RWPE1 (cell line): Measurements from ENCODE around the gene ZNF783.
"Not testable (repeated sequence)": the region's sequence is repeated elsewhere in the genome, so short reads cannot be mapped to it uniquely, and the experiment has no call there.

Experiments used
- CTCF ChIA-PET: fragments of 350-600 bp; sonication (Branson Sonifier 250); formaldehyde crosslinking; extraction: SDS; loops from one replicate; lab custom pipeline; 2021; lab: Yijun Ruan, JAX
- POLR2A ChIA-PET: fragments of 400-600 bp; formaldehyde crosslinking; extraction: SDS; loops from one replicate; lab custom pipeline; 2020; ENCODE audit warnings: antibody characterized with exemption; ENCODE audit not compliant: low non-redundant PET; lab: Yijun Ruan, JAX
- DNase-seq: peaks from one replicate; pipeline ENCODE4 v3.0.0; 2012; ENCODE audit warnings: low spot score
- H3K27ac ChIP-seq: fragments of 450-650 bp; 2 replicates; pipeline ENCODE4 v1.5.1; 2017
- TF ChIP-seq, protein P1 (sequence below): fragments of 450-650 bp; conservative IDR thresholded peaks from 2 replicates; pipeline ENCODE4 v1.5.1; 2017; ENCODE audit warnings: low read depth, mild to moderate bottlenecking

ZNF783 gene

DNA sequence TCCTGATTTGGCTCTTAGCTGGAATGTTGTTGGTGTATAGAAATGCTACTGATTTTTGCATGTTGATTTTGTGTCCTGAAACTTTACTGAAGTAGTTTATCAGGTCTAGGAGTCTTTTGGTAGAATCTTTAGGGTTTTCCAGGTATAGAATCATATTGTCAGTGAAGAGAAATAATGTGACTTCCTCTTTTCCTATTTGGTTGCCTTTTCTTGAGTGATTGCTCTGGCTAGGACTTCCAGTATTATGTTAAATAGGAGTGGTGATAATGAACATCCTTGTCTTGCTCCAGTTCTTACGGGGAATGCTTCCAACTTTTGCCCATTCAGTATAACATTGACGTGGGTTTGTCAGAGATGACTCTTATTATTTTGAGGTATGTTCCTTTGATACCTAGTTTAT lies 52.0 kb downstream of the ZNF783 start:
- POLR2A ChIA-PET, result no interaction called here
- DNase-seq, result no peak
- H3K27ac ChIP-seq, result no peak overlapping the region
- TF ChIP-seq, protein P1, sequence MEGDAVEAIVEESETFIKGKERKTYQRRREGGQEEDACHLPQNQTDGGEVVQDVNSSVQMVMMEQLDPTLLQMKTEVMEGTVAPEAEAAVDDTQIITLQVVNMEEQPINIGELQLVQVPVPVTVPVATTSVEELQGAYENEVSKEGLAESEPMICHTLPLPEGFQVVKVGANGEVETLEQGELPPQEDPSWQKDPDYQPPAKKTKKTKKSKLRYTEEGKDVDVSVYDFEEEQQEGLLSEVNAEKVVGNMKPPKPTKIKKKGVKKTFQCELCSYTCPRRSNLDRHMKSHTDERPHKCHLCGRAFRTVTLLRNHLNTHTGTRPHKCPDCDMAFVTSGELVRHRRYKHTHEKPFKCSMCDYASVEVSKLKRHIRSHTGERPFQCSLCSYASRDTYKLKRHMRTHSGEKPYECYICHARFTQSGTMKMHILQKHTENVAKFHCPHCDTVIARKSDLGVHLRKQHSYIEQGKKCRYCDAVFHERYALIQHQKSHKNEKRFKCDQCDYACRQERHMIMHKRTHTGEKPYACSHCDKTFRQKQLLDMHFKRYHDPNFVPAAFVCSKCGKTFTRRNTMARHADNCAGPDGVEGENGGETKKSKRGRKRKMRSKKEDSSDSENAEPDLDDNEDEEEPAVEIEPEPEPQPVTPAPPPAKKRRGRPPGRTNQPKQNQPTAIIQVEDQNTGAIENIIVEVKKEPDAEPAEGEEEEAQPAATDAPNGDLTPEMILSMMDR, result no peak
- CTCF ChIA-PET, result no interaction called here

DNA sequence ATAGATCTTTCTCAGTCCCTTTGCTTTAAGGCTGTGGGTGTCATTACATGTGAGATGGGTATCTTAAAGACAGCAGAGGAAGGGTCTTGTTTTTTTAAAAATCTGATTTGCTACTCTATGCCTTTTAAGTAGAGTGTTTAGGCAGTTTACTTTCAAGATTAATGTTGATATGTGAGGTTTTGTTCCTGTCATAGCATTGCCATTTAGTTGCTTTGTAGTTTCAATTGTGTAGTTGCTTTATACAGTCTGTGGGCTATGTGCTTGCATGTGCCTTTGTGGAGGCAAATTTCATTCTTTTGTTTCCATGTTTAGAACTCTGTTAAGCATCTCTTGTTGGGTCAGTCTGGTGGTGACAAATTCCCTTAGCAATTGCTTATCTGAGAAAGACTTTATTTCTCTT lies 54.6 kb downstream of the ZNF783 start:
- TF ChIP-seq, protein P1, result no peak
- CTCF ChIA-PET, result no interaction called here

DNA sequence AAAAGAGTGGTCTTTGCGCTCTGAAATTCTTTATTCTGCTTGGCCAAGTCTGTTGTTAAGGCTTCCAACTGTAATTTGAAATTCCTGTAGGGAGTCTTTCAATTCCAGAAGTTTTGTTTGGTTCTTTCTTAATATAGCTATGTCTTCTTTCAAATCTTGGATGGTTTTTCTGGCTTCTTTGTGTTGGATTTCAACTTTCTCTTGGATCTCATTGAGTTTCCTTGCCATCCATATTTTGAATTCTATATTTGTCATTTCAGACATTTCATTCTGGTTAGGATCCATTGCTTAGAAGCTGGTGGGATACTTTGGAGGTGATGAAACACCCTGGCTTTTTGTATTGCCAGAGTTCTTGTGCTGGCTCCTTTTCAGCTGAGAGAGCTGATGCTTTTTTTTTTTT lies 55.5 kb downstream of the ZNF783 start:
- ChIA-PET POLR2A (no interaction called here), CTCF (no interaction called here)

More for the DNA sequence above, 54.6 kb downstream of the ZNF783 start:
- POLR2A ChIA-PET, result no interaction called here
- no peak overlapping the region for H3K27ac ChIP-seq
- no peak for DNase-seq

DNA sequence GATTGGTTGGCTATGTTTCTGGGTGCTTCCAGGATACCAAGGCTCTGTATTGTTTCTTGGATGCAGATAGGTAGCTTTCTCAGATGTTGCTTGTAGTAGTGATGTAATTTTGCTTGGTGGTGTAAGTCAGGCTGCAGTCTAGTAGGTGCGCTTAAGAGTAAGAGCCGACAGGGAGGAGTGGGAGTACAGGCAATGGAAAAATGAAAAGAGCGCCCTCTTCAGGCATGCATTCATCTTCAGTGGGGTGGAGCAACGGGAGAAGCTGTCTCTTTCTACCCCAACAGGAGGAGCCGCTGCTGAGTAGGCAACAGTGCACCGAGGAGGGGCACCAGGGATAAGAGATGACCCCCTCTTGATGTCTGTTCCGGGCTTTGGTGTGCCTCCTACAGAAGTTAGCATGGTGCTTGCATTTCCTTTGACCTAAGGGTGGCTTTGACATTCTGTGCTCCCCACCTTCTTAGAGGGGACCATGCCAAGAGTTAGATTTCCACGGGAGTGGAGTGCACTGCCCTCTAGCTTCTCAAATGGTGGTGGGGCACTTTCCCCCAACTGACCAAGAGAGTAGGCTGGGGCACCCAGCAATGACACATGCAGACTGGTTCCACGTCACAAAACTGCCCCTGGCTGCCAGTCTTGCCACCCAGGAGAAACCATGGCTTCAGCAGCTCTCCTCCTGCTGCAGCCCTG lies 56.1 kb downstream of the ZNF783 start:
- DNase-seq, result no peak
- POLR2A ChIA-PET, result no interaction called here
- CTCF ChIA-PET, result no interaction called here

More for the DNA sequence above, 55.5 kb downstream of the ZNF783 start:
- TF ChIP-seq, protein P1, result no peak
- H3K27ac ChIP-seq, result no peak overlapping the region
- DNase-seq, result no peak

GRCh38 chr7:149319376-149319775 lies 57.4 kb downstream of the ZNF783 start:
- POLR2A ChIA-PET, result no interaction called here
- no peak for DNase-seq
- TF ChIP-seq, protein P1, result no peak

More for the DNA sequence above, 56.1 kb downstream of the ZNF783 start:
- H3K27ac ChIP-seq, result no peak overlapping the region
- TF ChIP-seq, protein P1, result no peak

GRCh38 chr7:149320313-149321124 lies 58.5 kb downstream of the ZNF783 start:
- DNase-seq, result no peak
- TF ChIP-seq, protein P1, result no peak
- no peak overlapping the region for H3K27ac ChIP-seq
- ChIA-PET CTCF (no interaction called here), POLR2A (no interaction called here)

More at GRCh38 chr7:149319376-149319775, 57.4 kb downstream of the ZNF783 start:
- CTCF ChIA-PET, result no interaction called here
- H3K27ac ChIP-seq, result no peak overlapping the region

DNA sequence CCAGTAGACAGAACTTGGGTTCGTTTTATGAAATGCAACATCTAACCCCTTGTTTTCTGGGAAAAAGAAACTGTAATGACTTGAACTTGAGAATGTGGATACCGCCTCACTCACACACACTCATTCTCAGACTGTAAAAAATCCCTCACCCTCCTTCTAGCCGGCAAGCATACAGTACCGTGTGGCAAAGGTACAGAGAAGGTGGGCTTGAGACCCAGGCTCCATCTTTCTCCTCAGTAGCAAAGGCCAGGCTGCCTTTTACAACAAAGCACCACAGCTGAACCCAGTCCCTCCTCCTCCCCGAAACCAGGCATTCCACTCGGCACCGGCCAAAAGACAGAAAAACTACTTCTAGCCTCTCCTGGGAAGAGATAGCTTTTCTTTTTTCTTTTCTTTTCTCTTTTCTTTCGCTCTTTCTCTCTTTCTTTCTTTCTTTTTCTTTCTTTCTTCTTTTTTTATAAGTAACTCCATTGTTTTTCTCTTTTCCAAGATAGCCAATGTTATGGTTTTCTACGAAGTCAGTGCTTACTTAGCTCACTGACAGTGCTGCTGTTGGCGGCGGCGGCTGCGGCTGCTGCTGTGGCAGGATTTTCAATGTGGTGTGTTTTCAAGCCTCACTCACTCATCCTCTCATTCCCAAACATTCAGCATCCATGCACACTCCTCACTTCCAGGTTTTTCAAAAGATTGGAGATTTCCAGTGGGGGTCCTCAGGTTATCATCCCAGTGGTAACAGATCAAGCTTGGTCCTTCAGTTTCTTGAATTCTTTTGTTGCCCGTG lies 59.3 kb downstream of the ZNF783 start:
- CTCF ChIA-PET, H3K27ac ChIP-seq, POLR2A ChIA-PET, DNase-seq: not testable (repeated sequence)
